HepG2 (cell line): ENCODE results near the gene PLEKHG5. TPM values are rescaled to one million over a fixed set of nuclear protein-coding genes. Genes with fewer than 3 reads are reported as not detected.

ENCODE experiments used
- GATAD2A ChIP-seq: IDR thresholded peaks from 2 replicates; pipeline ENCODE4 v1.6.1; 2016
- HIC2 ChIP-seq: sonication (generic); formaldehyde crosslinking; IDR thresholded peaks from 2 replicates; pipeline ENCODE4 v1.9.0; 2022; ENCODE audit warnings: low read depth, missing genetic modification reagents
- HNF1A ChIP-seq, 2 experiments: sonication (generic) in 1 of 2; formaldehyde crosslinking in 1 of 2; IDR thresholded peaks; 2 replicates each; pipeline versions ENCODE4 v1.4.0 to v1.6.1; 2016 to 2020; ENCODE audit warnings: borderline replicate concordance in 1 of 2, low read depth in 1 of 2, mild to moderate bottlenecking in 1 of 2, missing genetic modification reagents in 1 of 2
- HNRNPLL ChIP-seq: fragments of 200-400 bp; formaldehyde crosslinking; IDR thresholded peaks from 2 replicates; pipeline ENCODE4 v1.6.1; 2017; ENCODE audit warnings: mild to moderate bottlenecking, low read depth, low read length; ENCODE audit not compliant: poor library complexity, severe bottlenecking
- KAT7 ChIP-seq: IDR thresholded peaks from 2 replicates; pipeline ENCODE4 v1.6.1; 2018; ENCODE audit warnings: borderline replicate concordance, missing compliant biosample characterization
- KDM6A ChIP-seq: IDR thresholded peaks from 2 replicates; pipeline ENCODE4 v1.6.1; 2016; ENCODE audit warnings: low read depth
- MYC ChIP-seq: sonication (generic); formaldehyde crosslinking; IDR thresholded peaks from 2 replicates; pipeline ENCODE4 v1.9.0; 2021; ENCODE audit warnings: missing genetic modification reagents, borderline replicate concordance
- NR3C1 ChIP-seq: sonication (generic); formaldehyde crosslinking; IDR thresholded peaks from 2 replicates; pipeline ENCODE4 v1.4.0; 2020; ENCODE audit warnings: missing genetic modification reagents
- POLR2G ChIP-seq: fragments of 200-400 bp; formaldehyde crosslinking; IDR thresholded peaks from 2 replicates; pipeline ENCODE4 v1.6.1; 2018; ENCODE audit warnings: mild to moderate bottlenecking, low read depth, low read length, moderate library complexity
- RBFOX2 ChIP-seq: fragments of 200-400 bp; formaldehyde crosslinking; IDR thresholded peaks from 2 replicates; pipeline ENCODE4 v1.6.1; 2017; ENCODE audit warnings: low read depth, mild to moderate bottlenecking, low read length
- SMAD1 ChIP-seq: sonication (generic); formaldehyde crosslinking; IDR thresholded peaks from 2 replicates; pipeline ENCODE4 v1.4.0; 2020; ENCODE audit warnings: missing genetic modification reagents, low read depth, mild to moderate bottlenecking, borderline replicate concordance
- TOE1 ChIP-seq: sonication (generic); formaldehyde crosslinking; IDR thresholded peaks from 2 replicates; pipeline ENCODE4 v1.4.0; 2020; ENCODE audit warnings: mild to moderate bottlenecking, missing genetic modification reagents
- YEATS4 ChIP-seq: sonication (generic); formaldehyde crosslinking; IDR thresholded peaks from 2 replicates; pipeline ENCODE4 v1.4.0; 2020; ENCODE audit warnings: missing genetic modification reagents, borderline replicate concordance
- YY1 ChIP-seq: IDR thresholded peaks from 2 replicates; pipeline ENCODE4 v1.6.1; 2011; ENCODE audit warnings: low read length, low read depth, moderate library complexity, mild to moderate bottlenecking; ENCODE audit not compliant: insufficient read depth, insufficient replicate concordance
- ZBTB49 ChIP-seq: sonication (generic); formaldehyde crosslinking; IDR thresholded peaks from 2 replicates; pipeline ENCODE4 v1.4.0; 2020; ENCODE audit warnings: missing genetic modification reagents, borderline replicate concordance
- ZNF567 ChIP-seq: sonication (generic); formaldehyde crosslinking; IDR thresholded peaks from 2 replicates; pipeline ENCODE4 v1.8.1; 2023; ENCODE audit warnings: mild to moderate bottlenecking, missing genetic modification reagents, borderline replicate concordance
- ZNF607 ChIP-seq: sonication (generic); formaldehyde crosslinking; IDR thresholded peaks from 2 replicates; pipeline ENCODE4 v1.5.1; 2020; ENCODE audit warnings: missing genetic modification reagents, mild to moderate bottlenecking, borderline replicate concordance
- ZNF777 ChIP-seq: sonication (generic); formaldehyde crosslinking; IDR thresholded peaks from 2 replicates; pipeline ENCODE4 v1.4.0; 2020; ENCODE audit warnings: missing genetic modification reagents
- ZNF850 ChIP-seq: sonication (generic); formaldehyde crosslinking; conservative IDR thresholded peaks from 2 replicates; pipeline ENCODE4 v1.9.0; 2021; ENCODE audit warnings: mild to moderate bottlenecking, missing genetic modification reagents
- ZSCAN9 ChIP-seq: IDR thresholded peaks from 2 replicates; pipeline ENCODE4 v1.6.1; 2016; ENCODE audit warnings: borderline replicate concordance
- polyA plus RNA-seq, 8 experiments: library from polyadenylated mRNA; depleted of rRNA in 3 of 8; stranded (reverse) in 7 of 8; unstranded in 1 of 8; fragments of >200 nt; fragmentation: Illumina TruSeq in 4 of 8; extraction: Trizol in 4 of 8; gene quantifications; 2 replicates each; pipeline versions ENCODE4 v1.2.1 to v1.2.3, GENCODE V29; 2011 to 2016; ENCODE audit warnings: low read depth in 4 of 8, missing spikeins in 1 of 8, mixed read lengths in 1 of 8; ENCODE audit not compliant: insufficient read depth in 1 of 8
- total RNA-seq, 5 experiments: library from RNA; depleted of rRNA; stranded (reverse); fragments of >200 nt; fragmentation: Illumina TruSeq; extraction: Trizol; gene quantifications; 2 replicates each; pipeline ENCODE4 v1.2.3, GENCODE V29; 2016; ENCODE audit warnings: low read depth in 1 of 5

PLEKHG5 gene
- total and polyA plus RNA-seq, 2 of the 13 experiments (the other 11 are each of a cell fraction or from before 2014, with no cell fraction given), result 1.9 to 3.5 TPM

GRCh38 chr1:6447818-6448748 is 43.4 kb downstream of the PLEKHG5 start (continued):
- TF ChIP-seq HNF1A (IDR thresholded peaks at IDR 0.05; ENCODE audit: low read depth) (no peak), HNF1A (CRISPR knock-in tag; IDR thresholded peaks at IDR 0.05; ENCODE audit: borderline replicate concordance) (peak; percentile 45; the same call in 1 of the 2 replicates), ZSCAN9 (peak; percentile 55; the same call in 1 of the 2 replicates), ZBTB49 (CRISPR knock-in tag) (no peak), POLR2G (peak; percentile 76), HNRNPLL (peak; percentile 52), GATAD2A (peak; percentile 45; the same call in 1 of the 2 replicates), YY1 (no peak), KAT7 (CRISPR knock-in tag) (peak; percentile 59; the same call in 1 of the 2 replicates), ZNF777 (peak; percentile 94), KDM6A (CRISPR knock-in tag) (peak; percentile 30; the same call in 1 of the 2 replicates), ZNF567 (CRISPR knock-in tag) (no peak), ZNF607 (no peak), ZNF850 (no peak), RBFOX2 (peak; percentile 89), NR3C1 (CRISPR knock-in tag) (no peak), YEATS4 (CRISPR knock-in tag) (peak; percentile 12; the same call in 1 of the 2 replicates), MYC (CRISPR knock-in tag) (peak; percentile 51; the same call in 1 of the 2 replicates), HIC2 (CRISPR knock-in tag) (peak; percentile 98), TOE1 (CRISPR knock-in tag) (0 out of 2 replicates have a peak, but pooled peaks have one; percentile 39), SMAD1 (0 out of 2 replicates have a peak, but pooled peaks have one; percentile 35)
